Psoas muscle (tissue), 8 donors: ENCODE data around the gene DMD. TPM values are rescaled to one million over a fixed set of nuclear protein-coding genes. Genes with fewer than 3 reads are reported as not detected.

Source experiments
- ATAC-seq, 4 donors: fragments of 200-7000 bp; cut with Tn5 transposase; one replicate each; pipeline ENCODE4 v1.9.1; 2020; ENCODE audit warnings: moderate library complexity in 3 of 4, mild to moderate bottlenecking in 2 of 4
- DNase-seq, 2 donors: peaks; one replicate each; pipeline ENCODE4 v3.0.0-alpha.2; 2020
- H3K27ac ChIP-seq: fragments of 200-600 bp; one replicate; pipeline ENCODE4 v1.8.0; 2022
- H3K27me3 ChIP-seq, 3 donors: fragments of 200-600 bp in 1 of 3; one replicate each; pipeline versions ENCODE4 v1.6.1 to v1.8.0; 2013 to 2022; ENCODE audit warnings: low read length in 2 of 3, mild to moderate bottlenecking in 2 of 3, moderate library complexity in 1 of 3; ENCODE audit not compliant: insufficient read depth in 3 of 3
- H3K36me3 ChIP-seq, 2 donors: fragments of 200-600 bp in 1 of 2; one replicate each; pipeline versions ENCODE4 v1.6.1 to v1.8.0; 2013 to 2022; ENCODE audit warnings: low read depth in 1 of 2, mild to moderate bottlenecking in 1 of 2, moderate library complexity in 1 of 2; ENCODE audit not compliant: insufficient read depth in 1 of 2
- H3K4me1 ChIP-seq: fragments of 200-600 bp; one replicate; pipeline ENCODE4 v1.8.0; 2022
- H3K4me3 ChIP-seq: fragments of 200-600 bp; one replicate; pipeline ENCODE4 v1.8.0; 2022; ENCODE audit warnings: mild to moderate bottlenecking
- H3K9me3 ChIP-seq: fragments of 200-600 bp; one replicate; pipeline ENCODE4 v1.8.0; 2022
- CTCF ChIP-seq: fragments of 200-600 bp; IDR thresholded peaks from one replicate; pipeline ENCODE4 v1.8.0; 2022; ENCODE audit warnings: antibody characterized with exemption
- WGBS, 3 donors: extraction: QIAGEN DNeasy Blood & Tissue Kit; methylation state at CpG; one replicate each; pipeline versions ENCODE4 v1.1.6 to v1.1.7; 2013; 5-methylcytosine and 5-hydroxymethylcytosine counted together
- intact Hi-C, 2 donors: fragments of 100-400 bp; cut with DNase I; formaldehyde crosslinking; loops; one replicate each; pipeline versions ENCODE4 v1.11.0 to v1.14.2; 2022
- polyA plus RNA-seq, 3 donors: library from polyadenylated mRNA; stranded (reverse); fragments of 200-250 nt; gene quantifications; one replicate each; pipeline ENCODE4 v1.2.3, GENCODE V29; 2013
- total RNA-seq, 4 donors: library from RNA; stranded (reverse); fragmentation: NEBNext Ultra II Directional in 2 of 4; extraction: Animal tissue kit (Norgen Biotek cat#: 25700) in 2 of 4; gene quantifications; one replicate each; pipeline versions ENCODE4 v1.2.1 to v1.2.4, GENCODE V29; 2021 to 2023
- donor health status: healthy with polysubstance abuse.
- donor health status: DM: no; HTN: no; CAD: no; lungs with moderate emphysema.
- donor health status: Bipolar disorder and iron deficiency.
- donor health status: healthy.
- donor health status: DM: yes; HTN: yes; CAD: no.
- donor health status: DM: no; HTN: no; CAD: no.
- donor health status: DM: no; HTN: no; CAD: no.
- donor health status: DM: yes; HTN: yes; CAD: no.

Gene DMD
- total and polyA plus RNA-seq, 7 donors, result 6.8 to 170 (median 86.5) TPM

DNA sequence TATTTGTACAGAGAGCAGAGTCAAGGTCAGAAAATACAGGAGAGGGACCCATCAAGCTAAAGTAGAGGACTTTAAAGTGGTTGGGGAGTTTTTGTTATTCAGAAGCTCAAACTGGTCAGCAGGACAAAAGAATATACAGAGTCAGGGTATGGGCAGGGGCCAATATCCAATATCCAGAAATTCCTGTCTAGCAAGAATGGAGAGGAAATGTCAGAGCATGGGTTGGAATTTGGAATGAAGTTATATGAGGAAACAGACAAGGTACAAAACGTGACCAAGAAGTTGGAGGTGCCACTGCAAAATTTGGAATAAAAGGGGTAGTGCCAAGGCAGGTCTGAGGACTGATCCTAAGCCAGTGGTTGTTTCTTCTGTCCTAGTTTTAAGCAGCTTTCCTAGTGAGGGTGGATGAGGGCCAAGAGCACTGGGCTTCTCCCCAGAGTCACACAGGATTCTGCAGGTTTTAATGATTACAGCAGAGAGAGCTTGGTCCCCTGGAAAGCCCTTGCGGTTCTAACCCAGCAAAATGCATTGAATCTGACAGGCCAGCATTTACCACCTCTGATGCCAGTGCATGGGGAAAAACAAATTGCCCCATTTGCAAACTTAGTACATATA lies 1834.8 kb downstream of the DMD start:
- Histone ChIP-seq H3K4me3 (no peak overlapping the region), H3K27me3 (no peaks in the 10 kb centered on the region), H3K27ac (no peak overlapping the region), H3K36me3 (no peaks in the 10 kb centered on the region), H3K4me1 (no peaks in the 10 kb centered on the region), H3K9me3 (no peaks in the 10 kb centered on the region)
- DNase-seq (no peak), ATAC-seq (no peak)
- WGBS, 3 donors, result 24 to 58% (median 30%) methylated on average over 2 of the region's 2 CpGs
- no peak for TF ChIP-seq CTCF
- intact Hi-C loops, result no loop called here

DNA sequence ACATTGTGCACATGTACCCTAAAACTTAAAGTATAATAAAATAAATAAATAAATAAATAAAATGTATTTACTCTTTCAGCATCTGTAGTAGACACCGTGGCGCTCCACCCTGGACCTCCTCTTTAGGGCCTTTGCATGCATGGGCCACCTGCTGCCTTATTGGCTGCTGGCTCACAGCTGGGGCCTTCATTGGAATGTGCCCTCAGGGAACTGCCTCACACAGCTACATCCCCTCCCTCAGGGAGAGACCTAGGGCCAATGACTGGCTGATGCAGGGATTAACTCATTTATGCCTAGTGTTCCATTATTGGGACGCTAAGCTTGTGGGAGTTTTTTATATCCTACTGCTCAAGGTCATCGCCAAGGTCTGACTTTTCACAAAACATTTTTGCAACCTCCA lies 1836.6 kb downstream of the DMD start:
- H3K4me1 ChIP-seq, result no peaks in the 10 kb centered on the region
- no peak for ATAC-seq
- no peak for DNase-seq
- H3K27ac ChIP-seq, result no peak overlapping the region
- WGBS, 3 donors, result 80 to 98% (median 82%) methylated on average over 4 of the region's 4 CpGs
- H3K9me3 ChIP-seq, result no peaks in the 10 kb centered on the region
- H3K27me3 ChIP-seq, result no peaks in the 10 kb centered on the region
- intact Hi-C loops, result no loop called here
- no peak for TF ChIP-seq CTCF
- no peak overlapping the region for H3K4me3 ChIP-seq
- no peaks in the 10 kb centered on the region for H3K36me3 ChIP-seq

GRCh38 chrX:31371956-31372355 lies 1839.4 kb downstream of the DMD start:
- no peaks in the 10 kb centered on the region for H3K4me1 ChIP-seq
- intact Hi-C loops, result no loop called here
- no peak for TF ChIP-seq CTCF
- H3K4me3 ChIP-seq, result no peak overlapping the region
- H3K36me3 ChIP-seq, result no peaks in the 10 kb centered on the region
- ATAC-seq, result no peak
- no peaks in the 10 kb centered on the region for H3K27me3 ChIP-seq
- no peak for DNase-seq
- 62 to 91% (median 86%) methylated on average over 5 of the region's 5 CpGs for WGBS, 3 donors
- no peaks in the 10 kb centered on the region for H3K9me3 ChIP-seq
- no peak overlapping the region for H3K27ac ChIP-seq

GRCh38 chrX:31367816-31368215 lies 1843.5 kb downstream of the DMD start:
- Histone ChIP-seq H3K4me1 (no peaks in the 10 kb centered on the region), H3K27me3 (no peaks in the 10 kb centered on the region), H3K4me3 (no peak overlapping the region), H3K36me3 (no peaks in the 10 kb centered on the region), H3K9me3 (no peaks in the 10 kb centered on the region), H3K27ac (no peak overlapping the region)
- 62 to 88% (median 87%) methylated on average over 3 of the region's 3 CpGs for WGBS, 3 donors
- DNase-seq (no peak), ATAC-seq (no peak)
- no peak for TF ChIP-seq CTCF
- intact Hi-C loops, result no loop called here

- Histone ChIP-seq H3K9me3 (no peaks in the 10 kb centered on the region), H3K27me3 (no peaks in the 10 kb centered on the region), H3K27ac (no peak overlapping the region), H3K36me3 (no peaks in the 10 kb centered on the region), H3K4me3 (no peak overlapping the region), H3K4me1 (no peaks in the 10 kb centered on the region)
- no peak for DNase-seq
- no peak for TF ChIP-seq CTCF
- intact Hi-C loops, result no loop called here
- ATAC-seq, result no peak
- 64 to 88% (median 69%) methylated on average over 7 of the region's 7 CpGs for WGBS, 3 donors
Measured at GRCh38 chrX:31366041-31366440, 1845.3 kb downstream of the DMD start.
